Measurements from ENCODE around the gene EXOSC7.

Gene EXOSC7

GRCh38 chr3:45023675-45024074 is 47.6 kb downstream of the EXOSC7 start:
- in situ Hi-C loops (cut with MboI; ENCODE audit: low sequenced_read_pairs, unreplicated experiment), result no loop called here
- no peak for TF ChIP-seq CTCF (IDR thresholded peaks at IDR 0.05; ENCODE audit: borderline replicate concordance, control extremely low read depth, extremely low read depth, insufficient read depth, missing control alignments)
- DNase-seq (ENCODE audit: low spot score), result no peak

GRCh38 chr3:45024542-45025255 is 48.7 kb downstream of the EXOSC7 start:
- DNase-seq (ENCODE audit: low spot score), result no peak
- no peak for TF ChIP-seq CTCF (IDR thresholded peaks at IDR 0.05; ENCODE audit: borderline replicate concordance, control extremely low read depth, extremely low read depth, insufficient read depth, missing control alignments)
- in situ Hi-C loops (cut with MboI; ENCODE audit: low sequenced_read_pairs, unreplicated experiment), result loop anchor here (25.0 kb wide), 1 partner anchor 638 kb away; no protein-coding TSS in a partner anchor

GRCh38 chr3:45026038-45026437 is 50.0 kb downstream of the EXOSC7 start, which contains the start of gene CLEC3B:
TSS of gene CLEC3B (plus strand) at chr3:45026303. CDS start at chr3:45026363, 60 bp downstream.
- no peak for DNase-seq (ENCODE audit: low spot score)
- in situ Hi-C loops (cut with MboI; ENCODE audit: low sequenced_read_pairs, unreplicated experiment), result loop anchor here (25.0 kb wide), 1 partner anchor 636 kb away; no protein-coding TSS in a partner anchor
- no peak for TF ChIP-seq CTCF (IDR thresholded peaks at IDR 0.05; ENCODE audit: borderline replicate concordance, control extremely low read depth, extremely low read depth, insufficient read depth, missing control alignments)

GRCh38 chr3:45026957-45027356 is 50.9 kb downstream of the EXOSC7 start:
- in situ Hi-C loops (cut with MboI; ENCODE audit: low sequenced_read_pairs, unreplicated experiment), result loop anchor here (25.0 kb wide), 1 partner anchor 635 kb away; no protein-coding TSS in a partner anchor
- no peak for TF ChIP-seq CTCF (IDR thresholded peaks at IDR 0.05; ENCODE audit: borderline replicate concordance, control extremely low read depth, extremely low read depth, insufficient read depth, missing control alignments)
- no peak for DNase-seq (ENCODE audit: low spot score)

GRCh38 chr3:45027441-45027840 is 51.4 kb downstream of the EXOSC7 start:
- no peak for TF ChIP-seq CTCF (IDR thresholded peaks at IDR 0.05; ENCODE audit: borderline replicate concordance, control extremely low read depth, extremely low read depth, insufficient read depth, missing control alignments)
- no peak for DNase-seq (ENCODE audit: low spot score)
- in situ Hi-C loops (cut with MboI; ENCODE audit: low sequenced_read_pairs, unreplicated experiment), result loop anchor here (25.0 kb wide), 1 partner anchor 635 kb away; no protein-coding TSS in a partner anchor

GRCh38 chr3:45029216-45029615 is 53.2 kb downstream of the EXOSC7 start:
- no peak for TF ChIP-seq CTCF (IDR thresholded peaks at IDR 0.05; ENCODE audit: borderline replicate concordance, control extremely low read depth, extremely low read depth, insufficient read depth, missing control alignments)
- no peak for DNase-seq (ENCODE audit: low spot score)
- in situ Hi-C loops (cut with MboI; ENCODE audit: low sequenced_read_pairs, unreplicated experiment), result loop anchor here (25.0 kb wide), 1 partner anchor 633 kb away; no protein-coding TSS in a partner anchor
